ENCODE results near the gene NBAS.

The NBAS gene

DNA sequence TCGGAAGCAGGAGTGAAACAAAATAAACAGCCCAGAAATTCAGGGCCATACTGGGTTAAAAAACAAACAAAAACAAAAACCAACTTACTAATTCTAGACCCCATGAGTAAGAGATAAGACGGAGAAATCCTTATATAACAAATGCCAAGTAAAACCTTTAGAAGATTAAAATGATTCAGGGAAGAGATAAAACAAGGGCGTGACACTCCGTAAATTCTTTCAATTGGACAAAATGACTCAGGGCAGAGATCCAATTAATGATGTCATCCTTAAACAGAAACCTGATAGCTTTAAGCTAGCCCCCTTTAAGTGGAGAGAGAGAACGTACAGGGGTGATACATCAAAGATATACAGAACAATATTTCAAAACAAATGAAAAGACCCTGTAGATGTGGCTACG, 317.4 kb downstream of the NBAS start (continued):
- no peak for TF ChIP-seq ZFP41 (tag by site-specific recombination; IDR thresholded peaks at IDR 0.05; ENCODE audit: borderline replicate concordance)
- TF ChIP-seq GLI4 (tag by site-specific recombination; IDR thresholded peaks at IDR 0.05), result no peak
- TF ChIP-seq ZNF362 (tag by site-specific recombination; IDR thresholded peaks at IDR 0.05), result peak; percentile 26; the same call in 1 of the 2 replicates
- peak; percentile 90 for TF ChIP-seq SP7 (tag by site-specific recombination; IDR thresholded peaks at IDR 0.05)
- TF ChIP-seq ZBTB49 (tag by site-specific recombination; IDR thresholded peaks at IDR 0.05; ENCODE audit: low read depth), result no peak
- TF ChIP-seq, protein P1, sequence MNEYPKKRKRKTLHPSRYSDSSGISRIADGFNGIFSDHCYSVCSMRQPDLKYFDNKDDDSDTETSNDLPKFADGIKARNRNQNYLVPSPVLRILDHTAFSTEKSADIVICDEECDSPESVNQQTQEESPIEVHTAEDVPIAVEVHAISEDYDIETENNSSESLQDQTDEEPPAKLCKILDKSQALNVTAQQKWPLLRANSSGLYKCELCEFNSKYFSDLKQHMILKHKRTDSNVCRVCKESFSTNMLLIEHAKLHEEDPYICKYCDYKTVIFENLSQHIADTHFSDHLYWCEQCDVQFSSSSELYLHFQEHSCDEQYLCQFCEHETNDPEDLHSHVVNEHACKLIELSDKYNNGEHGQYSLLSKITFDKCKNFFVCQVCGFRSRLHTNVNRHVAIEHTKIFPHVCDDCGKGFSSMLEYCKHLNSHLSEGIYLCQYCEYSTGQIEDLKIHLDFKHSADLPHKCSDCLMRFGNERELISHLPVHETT (tag by site-specific recombination; IDR thresholded peaks at IDR 0.05), result peak; percentile 93
- no peak for TF ChIP-seq ZNF223 (tag by site-specific recombination; IDR thresholded peaks at IDR 0.05)
- no peak for TF ChIP-seq ZSCAN5A (tag by site-specific recombination; IDR thresholded peaks at IDR 0.05)
- no peak for TF ChIP-seq ZNF202 (tag by site-specific recombination; IDR thresholded peaks at IDR 0.05; ENCODE audit: borderline replicate concordance)
- peak; percentile 73 for TF ChIP-seq IKZF3 (tag by site-specific recombination; IDR thresholded peaks at IDR 0.05)
- TF ChIP-seq WT1 (tag by site-specific recombination; IDR thresholded peaks at IDR 0.05), result peak; percentile 97
- no peak for TF ChIP-seq ZNF624 (tag by site-specific recombination; IDR thresholded peaks at IDR 0.05)
- TF ChIP-seq ZEB2 (tag by site-specific recombination; IDR thresholded peaks at IDR 0.05), result peak; percentile 89
- TF ChIP-seq PRDM10 (tag by site-specific recombination; IDR thresholded peaks at IDR 0.05), result peak; percentile 33
- TF ChIP-seq KLF16 (tag by site-specific recombination; IDR thresholded peaks at IDR 0.05), result peak; percentile 85
- TF ChIP-seq SCRT1 (tag by site-specific recombination; IDR thresholded peaks at IDR 0.05; ENCODE audit: borderline replicate concordance), result 0 out of 2 replicates have a peak, but pooled peaks have one; percentile 8
- peak; percentile 97 for TF ChIP-seq ZNF843 (tag by site-specific recombination; IDR thresholded peaks at IDR 0.05)
- TF ChIP-seq ZNF114 (tag by site-specific recombination; IDR thresholded peaks at IDR 0.05), result no peak
- peak; percentile 62; the same call in 1 of the 2 replicates for TF ChIP-seq ZNF394 (tag by site-specific recombination; IDR thresholded peaks at IDR 0.05; ENCODE audit: borderline replicate concordance)
- TF ChIP-seq ZNF585B (tag by site-specific recombination; IDR thresholded peaks at IDR 0.05), result no peak
- TF ChIP-seq OVOL3 (tag by site-specific recombination; IDR thresholded peaks at IDR 0.05), result peak; percentile 91; the same call in 1 of the 2 replicates
- peak; percentile 92 for TF ChIP-seq TSHZ1 (tag by site-specific recombination; IDR thresholded peaks at IDR 0.05; ENCODE audit: borderline replicate concordance)
